PC-3 (cell line): ENCODE measurements around the gene VASP. TPM values are rescaled to one million over a fixed set of nuclear protein-coding genes. Genes with fewer than 3 reads are reported as not detected.

Experiments
- ATAC-seq: fragments of 200-7000 bp; cut with Tn5 transposase; 2 replicates; pipeline ENCODE4 v1.9.1; 2020; ENCODE audit warnings: mild to moderate bottlenecking, moderate library complexity
- BruUV-seq: library from RNA; stranded (reverse); fragments of 400-500 nt; replicated peaks from 2 replicates; lab custom pipeline; 2021; lab: Mats Ljungman, UMichigan
- CTCF ChIA-PET: fragments of 300-600 bp; sonication (Branson Sonifier 250); formaldehyde crosslinking; loops from one replicate; lab custom pipeline; 2022; ENCODE audit warnings: antibody characterized with exemption; lab: Charles Lee
- POLR2A ChIA-PET: fragments of 300-600 bp; sonication (Branson Sonifier 250); formaldehyde crosslinking; loops from one replicate; lab custom pipeline; 2022; ENCODE audit warnings: antibody characterized with exemption; ENCODE audit not compliant: unreplicated experiment; lab: Charles Lee
- DNase-seq: peaks from one replicate; pipeline ENCODE4 v3.0.0-alpha.2; 2015
- H2AFZ ChIP-seq: fragments of 300-600 bp; sonication (generic); 2 replicates; pipeline ENCODE4 v1.6.0; 2016; ENCODE audit warnings: antibody characterized with exemption, low read length
- H3F3A ChIP-seq: fragments of 300-600 bp; sonication (generic); one replicate; pipeline ENCODE4 v1.6.0; 2017; ENCODE audit warnings: antibody characterized with exemption, low read length, control low read depth, mild to moderate bottlenecking; ENCODE audit not compliant: unreplicated experiment
- H3K27ac ChIP-seq: fragments of 300-600 bp; sonication (generic); 2 replicates; pipeline ENCODE4 v1.5.1; 2016; ENCODE audit warnings: mild to moderate bottlenecking, low read length
- H3K27me3 ChIP-seq: fragments of 300-600 bp; sonication (generic); 2 replicates; pipeline ENCODE4 v1.6.1; 2016; ENCODE audit warnings: low read length, mixed read lengths
- H3K36me3 ChIP-seq: fragments of 300-600 bp; sonication (generic); 2 replicates; pipeline ENCODE4 v1.6.1; 2016; ENCODE audit warnings: low read depth, mixed run types, low read length, mixed read lengths
- H3K4me1 ChIP-seq: fragments of 300-600 bp; sonication (generic); 2 replicates; pipeline ENCODE4 v1.5.1; 2016; ENCODE audit warnings: low read length; ENCODE audit not compliant: insufficient read depth
- H3K4me2 ChIP-seq: fragments of 300-600 bp; sonication (generic); 2 replicates; pipeline ENCODE4 v1.6.0; 2016; ENCODE audit warnings: low read length
- H3K4me3 ChIP-seq: fragments of 300-600 bp; sonication (generic); 2 replicates; pipeline ENCODE4 v1.5.1; 2016; ENCODE audit warnings: mild to moderate bottlenecking, low read length, mixed read lengths
- H3K79me2 ChIP-seq: fragments of 300-600 bp; sonication (generic); 2 replicates; pipeline ENCODE4 v1.6.1; 2017; ENCODE audit warnings: low read length, mixed read lengths
- H3K9ac ChIP-seq: fragments of 300-600 bp; sonication (generic); 2 replicates; pipeline ENCODE4 v1.6.0; 2016; ENCODE audit warnings: mild to moderate bottlenecking, low read length
- H3K9me2 ChIP-seq: fragments of 300-600 bp; sonication (generic); replicated peaks from 2 replicates; pipeline ENCODE4 v1.6.1; 2016; ENCODE audit warnings: mixed run types, low read length, mixed read lengths
- H3K9me3 ChIP-seq: fragments of 300-600 bp; sonication (generic); 2 replicates; pipeline ENCODE4 v1.6.1; 2016; ENCODE audit warnings: low read length, mixed read lengths
- H4K20me1 ChIP-seq: fragments of 300-600 bp; sonication (generic); 2 replicates; pipeline ENCODE4 v1.6.1; 2016; ENCODE audit warnings: low read length, mixed read lengths
- CTCF ChIP-seq: fragments of 300-600 bp; sonication (generic); conservative IDR thresholded peaks from 2 replicates; pipeline ENCODE4 v1.5.1; 2017; ENCODE audit warnings: antibody characterized with exemption, low read depth, mild to moderate bottlenecking, low read length
- EZH2 ChIP-seq: fragments of 300-600 bp; sonication (generic); IDR thresholded peaks from one replicate; pipeline ENCODE4 v1.6.1; 2017; ENCODE audit warnings: antibody characterized with exemption, mild to moderate bottlenecking, low read length; ENCODE audit not compliant: unreplicated experiment
- EZH2phosphoT487 ChIP-seq: fragments of 300-600 bp; sonication (generic); IDR thresholded peaks from 2 replicates; pipeline ENCODE4 v1.6.1; 2018; ENCODE audit warnings: mild to moderate bottlenecking, antibody characterized with exemption, low read length, borderline replicate concordance
- intact Hi-C: fragments of 100-400 bp; cut with micrococcal nuclease; formaldehyde crosslinking; loops from 2 replicates; pipeline ENCODE4 v1.9.0; 2023
- total RNA-seq: library from RNA; depleted of rRNA; stranded (reverse); fragments of >200 nt; gene quantifications from 2 replicates; pipeline ENCODE4 v1.2.3, GENCODE V29; 2014

Gene VASP
- total RNA-seq, 1 experiment from 2014 or later = 120 TPM

GRCh38 chr19:45460807-45461347 lies 46.4 kb upstream of the VASP start:
- Histone ChIP-seq H3K4me3 (no peak overlapping the region), H3K27me3 (no peaks in the 10 kb centered on the region), H4K20me1 (no peaks in the 10 kb centered on the region), H3K4me1 (peaks cover 8% of the 10 kb centered on the region), H2AFZ (no peak overlapping the region), H3K9me3 (no peaks in the 10 kb centered on the region), H3K79me2 (no peaks in the 10 kb centered on the region), H3K36me3 (no peaks in the 10 kb centered on the region), H3K9ac (no peak overlapping the region), H3F3A (no peaks in the 10 kb centered on the region), H3K9me2 (no peaks in the 10 kb centered on the region), H3K27ac (no peak overlapping the region), H3K4me2 (no peak overlapping the region)
- no peak for TF ChIP-seq EZH2
- no peak for TF ChIP-seq CTCF
- TF ChIP-seq EZH2phosphoT487 = no peak
- ChIA-PET POLR2A (no interaction called here), CTCF (no interaction called here)
- no TSS peak for BruUV-seq
- DNase-seq = no peak
- intact Hi-C loops = no loop called here
- ATAC-seq = no peak

- ChIA-PET POLR2A (no interaction called here), CTCF (no interaction called here)
- no peaks in the 10 kb centered on the region for H3K79me2 ChIP-seq
- no peaks in the 10 kb centered on the region for H4K20me1 ChIP-seq
- H2AFZ ChIP-seq = no peak overlapping the region
- H3K27me3 ChIP-seq = no peaks in the 10 kb centered on the region
- no TSS peak for BruUV-seq
- H3K4me3 ChIP-seq = no peak overlapping the region
- H3K4me2 ChIP-seq = no peak overlapping the region
- H3K27ac ChIP-seq = no peak overlapping the region
- TF ChIP-seq CTCF (no peak), EZH2 (no peak), EZH2phosphoT487 (no peak)
- no peaks in the 10 kb centered on the region for H3K4me1 ChIP-seq
- DNase-seq (no peak), ATAC-seq (no peak)
- intact Hi-C loops = no loop called here
- H3K9me3 ChIP-seq = no peaks in the 10 kb centered on the region
- H3F3A ChIP-seq = no peaks in the 10 kb centered on the region
- no peaks in the 10 kb centered on the region for H3K36me3 ChIP-seq
- H3K9ac ChIP-seq = no peak overlapping the region
- no peaks in the 10 kb centered on the region for H3K9me2 ChIP-seq
Observed at GRCh38 chr19:45462174-45462573, 45.1 kb upstream of the VASP start.

GRCh38 chr19:45463241-45463640 lies 44.0 kb upstream of the VASP start:
- Histone ChIP-seq H3K27ac (no peak overlapping the region), H3K4me1 (no peaks in the 10 kb centered on the region), H3K9me2 (no peaks in the 10 kb centered on the region), H3K79me2 (peaks cover 4% of the 10 kb centered on the region), H3K27me3 (no peaks in the 10 kb centered on the region), H3K36me3 (no peaks in the 10 kb centered on the region), H3K9me3 (no peaks in the 10 kb centered on the region), H3K9ac (no peak overlapping the region), H3F3A (no peaks in the 10 kb centered on the region), H3K4me2 (no peak overlapping the region), H2AFZ (no peak overlapping the region), H4K20me1 (peaks cover 3% of the 10 kb centered on the region), H3K4me3 (no peak overlapping the region)
- ATAC-seq (no peak), DNase-seq (no peak)
- BruUV-seq = no TSS peak
- intact Hi-C loops = no loop called here
- ChIA-PET POLR2A (no interaction called here), CTCF (no interaction called here)
- TF ChIP-seq EZH2 (no peak), CTCF (no peak), EZH2phosphoT487 (no peak)
